ENCODE results near the gene IDH2. TPM values are rescaled to one million over a fixed set of nuclear protein-coding genes. Genes with fewer than 3 reads are reported as not detected.

Gene IDH2
- total and polyA plus RNA-seq, 2 of the 13 experiments (the other 11 are each of a cell fraction or from before 2014, with no cell fraction given) = 121 to 145 TPM

DNA sequence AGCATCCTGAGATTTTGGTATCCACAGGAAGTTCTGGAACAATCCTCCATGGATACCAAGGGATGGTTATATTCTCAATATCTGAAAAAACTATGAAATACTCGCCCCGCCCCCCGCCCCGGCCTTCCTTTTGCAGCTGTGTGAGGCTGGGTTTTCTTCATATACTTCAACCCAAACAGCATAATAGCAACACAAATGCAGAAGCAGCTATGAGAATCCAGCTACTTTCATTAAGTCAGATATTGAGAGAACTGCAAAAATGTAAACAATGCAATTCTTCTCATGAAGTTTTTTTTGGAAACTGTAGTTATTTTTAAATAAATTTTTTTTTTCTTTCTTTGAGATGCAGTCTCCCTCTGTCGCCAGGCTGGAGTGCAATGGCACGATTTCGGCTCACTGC, 10.9 kb upstream of the IDH2 start:
- in situ Hi-C loops (cut with HindIII; ENCODE audit: extremely low pct_ligation_motif_present, low pct_unique_long_range_greater_than_20kb) = no loop called here
- Histone ChIP-seq H2AFZ (ENCODE audit: low read length) (no peak overlapping the region), H3K9me3 (ENCODE audit: low read length) (peaks cover 16% of the 10 kb centered on the region), H3K4me3 (replicated peaks in 1 of 3; ENCODE audit: insufficient read depth in 1 of 3, low read depth in 2 of 3, low read length in 3 of 3) (no peak overlapping the region), H3K36me3 (replicated peaks in 1 of 2; ENCODE audit: control insufficient read depth in 1 of 2, insufficient read depth in 2 of 2, low read length in 2 of 2) (no peaks in the 10 kb centered on the region), H3K79me2 (ENCODE audit: insufficient read depth, low read length) (no peaks in the 10 kb centered on the region), H3K4me2 (ENCODE audit: low read depth, low read length) (no peak overlapping the region), H3K4me1 (ENCODE audit: insufficient read depth, low read length) (0 out of 2 replicates have a peak, but pooled peaks cover 7% of the 10 kb centered on the region), H4K20me1 (ENCODE audit: insufficient read depth, low read length) (no peaks in the 10 kb centered on the region), H3K9ac (ENCODE audit: insufficient read depth, low read depth, low read length) (no peak overlapping the region), H3K27ac (ENCODE audit: extremely low read length, insufficient read depth, low read length) (no peak overlapping the region), H3K27me3 (ENCODE audit: control insufficient read depth in 1 of 2, insufficient read depth in 2 of 2, low read length in 2 of 2) (no peaks in the 10 kb centered on the region)
- FAIRE-seq (no peak), ATAC-seq (no peak), DNase-seq (ENCODE audit: low spot score) (no peak)
- POLR2A ChIA-PET = no interaction called here
- no TSS peak for BruUV-seq (replicated peaks)
- CTCF ChIA-PET (ENCODE audit: low intra/inter-chr PET ratio, low total read pairs) = no interaction called here
- WGBS (ENCODE audit: low lambda C conversion rate) = 24% methylated on average over 7 of the region's 7 CpGs
- TF ChIP-seq CHD2 (IDR thresholded peaks at IDR 0.05; ENCODE audit: low read depth, low read length) (no peak), CBX5 (CRISPR knock-in tag; IDR thresholded peaks at IDR 0.05; ENCODE audit: borderline replicate concordance) (no peak), TFAP4 (IDR thresholded peaks at IDR 0.05; ENCODE audit: borderline replicate concordance, low read depth) (no peak), ZNF766 (CRISPR knock-in tag; IDR thresholded peaks at IDR 0.05; ENCODE audit: borderline replicate concordance) (no peak)
- TF ChIP-seq, protein P1, sequence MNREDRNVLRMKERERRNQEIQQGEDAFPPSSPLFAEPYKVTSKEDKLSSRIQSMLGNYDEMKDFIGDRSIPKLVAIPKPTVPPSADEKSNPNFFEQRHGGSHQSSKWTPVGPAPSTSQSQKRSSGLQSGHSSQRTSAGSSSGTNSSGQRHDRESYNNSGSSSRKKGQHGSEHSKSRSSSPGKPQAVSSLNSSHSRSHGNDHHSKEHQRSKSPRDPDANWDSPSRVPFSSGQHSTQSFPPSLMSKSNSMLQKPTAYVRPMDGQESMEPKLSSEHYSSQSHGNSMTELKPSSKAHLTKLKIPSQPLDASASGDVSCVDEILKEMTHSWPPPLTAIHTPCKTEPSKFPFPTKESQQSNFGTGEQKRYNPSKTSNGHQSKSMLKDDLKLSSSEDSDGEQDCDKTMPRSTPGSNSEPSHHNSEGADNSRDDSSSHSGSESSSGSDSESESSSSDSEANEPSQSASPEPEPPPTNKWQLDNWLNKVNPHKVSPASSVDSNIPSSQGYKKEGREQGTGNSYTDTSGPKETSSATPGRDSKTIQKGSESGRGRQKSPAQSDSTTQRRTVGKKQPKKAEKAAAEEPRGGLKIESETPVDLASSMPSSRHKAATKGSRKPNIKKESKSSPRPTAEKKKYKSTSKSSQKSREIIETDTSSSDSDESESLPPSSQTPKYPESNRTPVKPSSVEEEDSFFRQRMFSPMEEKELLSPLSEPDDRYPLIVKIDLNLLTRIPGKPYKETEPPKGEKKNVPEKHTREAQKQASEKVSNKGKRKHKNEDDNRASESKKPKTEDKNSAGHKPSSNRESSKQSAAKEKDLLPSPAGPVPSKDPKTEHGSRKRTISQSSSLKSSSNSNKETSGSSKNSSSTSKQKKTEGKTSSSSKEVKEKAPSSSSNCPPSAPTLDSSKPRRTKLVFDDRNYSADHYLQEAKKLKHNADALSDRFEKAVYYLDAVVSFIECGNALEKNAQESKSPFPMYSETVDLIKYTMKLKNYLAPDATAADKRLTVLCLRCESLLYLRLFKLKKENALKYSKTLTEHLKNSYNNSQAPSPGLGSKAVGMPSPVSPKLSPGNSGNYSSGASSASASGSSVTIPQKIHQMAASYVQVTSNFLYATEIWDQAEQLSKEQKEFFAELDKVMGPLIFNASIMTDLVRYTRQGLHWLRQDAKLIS (CRISPR knock-in tag; IDR thresholded peaks at IDR 0.05) = no peak
- intact Hi-C loops (cut with micrococcal nuclease; ENCODE audit: unreplicated experiment) = no loop called here
